Spleen (tissue), 7 donors: ENCODE measurements around the gene KCND3.

Experiments used
- POLR2A ChIP-seq, 3 donors: fragments of 450-650 bp; IDR thresholded peaks; one replicate each; pipeline ENCODE4 v1.5.1; 2017; ENCODE audit warnings: antibody characterized with exemption in 3 of 3, mild to moderate bottlenecking in 1 of 3
- TF ChIP-seq, protein P1 (sequence below), 11 experiments: fragments of 200-600 bp in 7 of 11; fragments of 450-650 bp in 4 of 11; sonication (generic) in 4 of 11; IDR thresholded peaks in 8 of 11; conservative IDR thresholded peaks in 3 of 11; 1 replicate in 7 of 11; 2 replicates in 4 of 11; pipeline versions ENCODE4 v1.4.0 to v1.8.0; 2016 to 2021; ENCODE audit warnings: antibody characterized with exemption in 11 of 11, inconsistent platforms in 4 of 11, mild to moderate bottlenecking in 1 of 11
- donor health status: DM: no; HTN: no; CAD: no; lungs with moderate emphysema.
- donor health status: DM: no; HTN: no; CAD: no.
- donor health status: DM: no; HTN: no; CAD: no.

DNA sequence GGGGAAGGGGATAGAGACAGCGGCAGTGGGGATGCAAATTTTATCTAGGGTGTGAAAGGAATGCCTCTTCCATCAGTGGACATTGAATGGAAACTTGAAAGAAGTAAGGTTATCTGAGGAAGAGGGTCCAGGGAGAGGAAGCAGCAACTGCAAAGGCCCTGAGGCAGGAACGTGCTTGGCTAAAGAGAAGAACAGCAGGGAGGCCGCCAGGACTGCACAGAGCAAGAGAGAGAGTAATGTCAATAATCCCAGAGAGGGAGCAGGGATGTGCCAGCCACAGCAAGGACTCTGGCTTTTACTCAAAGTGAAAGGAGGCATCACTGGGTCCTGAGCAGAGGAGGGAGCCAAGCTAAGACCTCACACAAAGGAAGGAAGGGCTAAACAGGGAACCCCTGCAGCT lies 50.9 kb downstream of the KCND3 start:
- no peak for TF ChIP-seq POLR2A (IDR thresholded peaks at IDR 0.05)
- TF ChIP-seq, protein P1, sequence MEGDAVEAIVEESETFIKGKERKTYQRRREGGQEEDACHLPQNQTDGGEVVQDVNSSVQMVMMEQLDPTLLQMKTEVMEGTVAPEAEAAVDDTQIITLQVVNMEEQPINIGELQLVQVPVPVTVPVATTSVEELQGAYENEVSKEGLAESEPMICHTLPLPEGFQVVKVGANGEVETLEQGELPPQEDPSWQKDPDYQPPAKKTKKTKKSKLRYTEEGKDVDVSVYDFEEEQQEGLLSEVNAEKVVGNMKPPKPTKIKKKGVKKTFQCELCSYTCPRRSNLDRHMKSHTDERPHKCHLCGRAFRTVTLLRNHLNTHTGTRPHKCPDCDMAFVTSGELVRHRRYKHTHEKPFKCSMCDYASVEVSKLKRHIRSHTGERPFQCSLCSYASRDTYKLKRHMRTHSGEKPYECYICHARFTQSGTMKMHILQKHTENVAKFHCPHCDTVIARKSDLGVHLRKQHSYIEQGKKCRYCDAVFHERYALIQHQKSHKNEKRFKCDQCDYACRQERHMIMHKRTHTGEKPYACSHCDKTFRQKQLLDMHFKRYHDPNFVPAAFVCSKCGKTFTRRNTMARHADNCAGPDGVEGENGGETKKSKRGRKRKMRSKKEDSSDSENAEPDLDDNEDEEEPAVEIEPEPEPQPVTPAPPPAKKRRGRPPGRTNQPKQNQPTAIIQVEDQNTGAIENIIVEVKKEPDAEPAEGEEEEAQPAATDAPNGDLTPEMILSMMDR (IDR thresholded peaks at IDR 0.05 in 8 of 11, conservative IDR thresholded peaks at IDR 0.05 in 3 of 11), result no peak
